Endodermal cell (in vitro differentiated cells): ENCODE results near the gene MCAM. TPM values are rescaled to one million over a fixed set of nuclear protein-coding genes. Genes with fewer than 3 reads are reported as not detected.

Source experiments
- DNase-seq: peaks from one replicate; pipeline ENCODE4 v3.0.0-alpha.2; 2017
- H3K27ac ChIP-seq: 2 replicates; pipeline ENCODE4 v1.5.1; 2013; ENCODE audit warnings: mild to moderate bottlenecking, low read depth, low read length, moderate library complexity
- H3K27me3 ChIP-seq: 2 replicates; pipeline ENCODE4 v1.6.1; 2013; ENCODE audit warnings: mild to moderate bottlenecking, low read length, moderate library complexity; ENCODE audit not compliant: insufficient read depth, control insufficient read depth, poor library complexity, severe bottlenecking
- H3K36me3 ChIP-seq: 2 replicates; pipeline ENCODE4 v1.7.0; 2013; ENCODE audit warnings: mild to moderate bottlenecking, low read length, moderate library complexity; ENCODE audit not compliant: control insufficient read depth, insufficient read depth
- H3K4me1 ChIP-seq: one replicate; pipeline ENCODE4 v1.7.0; 2013; ENCODE audit warnings: low read length; ENCODE audit not compliant: control insufficient read depth, insufficient read depth
- H3K4me3 ChIP-seq: 2 replicates; pipeline ENCODE4 v1.5.1; 2013; ENCODE audit warnings: mild to moderate bottlenecking, low read length, moderate library complexity
- H3K9ac ChIP-seq: 2 replicates; pipeline ENCODE4 v1.6.1; 2013; ENCODE audit warnings: mild to moderate bottlenecking, low read length, moderate library complexity; ENCODE audit not compliant: poor library complexity, severe bottlenecking; ENCODE audit errors: extremely low read depth
- H3K9me3 ChIP-seq: 2 replicates; pipeline ENCODE4 v1.6.1; 2013; ENCODE audit warnings: mild to moderate bottlenecking, low read length, moderate library complexity; ENCODE audit not compliant: control insufficient read depth
- H3K27ac Mint-ChIP-seq: 2 replicates; pipeline ENCODE4 v1.8.0; 2020; ENCODE audit warnings: mixed read lengths
- H3K27me3 Mint-ChIP-seq: 2 replicates; pipeline ENCODE4 v1.8.0; 2021; ENCODE audit warnings: mild to moderate bottlenecking, mixed read lengths; ENCODE audit not compliant: insufficient read depth
- H3K36me3 Mint-ChIP-seq: 2 replicates; pipeline ENCODE4 v1.8.0; 2020; ENCODE audit warnings: low read depth, mixed read lengths
- H3K4me1 Mint-ChIP-seq: 2 replicates; pipeline ENCODE4 v1.8.0; 2020; ENCODE audit warnings: mixed read lengths
- H3K4me3 Mint-ChIP-seq: 2 replicates; pipeline ENCODE4 v1.8.0; 2020; ENCODE audit warnings: mild to moderate bottlenecking, moderate library complexity, mixed read lengths
- H3K9me3 Mint-ChIP-seq: 2 replicates; pipeline ENCODE4 v1.8.0; 2020; ENCODE audit warnings: mild to moderate bottlenecking, mixed read lengths
- CTCF ChIP-seq: fragments of 200-600 bp; sonication (generic); conservative IDR thresholded peaks from 2 replicates; pipeline ENCODE4 v1.5.0; 2021; ENCODE audit warnings: antibody characterized with exemption, mild to moderate bottlenecking
- WGBS, 2 experiments: methylation state at CpG; one replicate each; pipeline versions ENCODE4 v1.1.5 to v1.1.7; 2013; ENCODE audit warnings: missing lambda C conversion rate in 2 of 2, mixed read lengths in 1 of 2; ENCODE audit not compliant: insufficient coverage in 1 of 2, insufficient read length in 1 of 2; 5-methylcytosine and 5-hydroxymethylcytosine counted together
- total RNA-seq, 2 donors: library from RNA; stranded (reverse); fragmentation: NEBNext Ultra II Directional in 1 of 2; extraction: Animal tissue kit (Norgen Biotek cat#: 25700) in 1 of 2; gene quantifications; 2 replicates in 1 of 2; 3 replicates in 1 of 2; pipeline ENCODE4 v1.2.1, GENCODE V29; 2021

The MCAM gene
- total RNA-seq, 2 donors from 2014 or later = 21.9 to 28.3 TPM

GRCh38 chr11:119335655-119336543, 19.0 kb upstream of the MCAM start:
- Mint-ChIP-seq H3K27me3 (peaks cover 20% of the 10 kb centered on the region), H3K27ac (peak overlapping the region; percentile 70), H3K9me3 (no peaks in the 10 kb centered on the region), H3K4me1 (peaks cover 22% of the 10 kb centered on the region), H3K4me3 (peak overlapping the region; percentile 83), H3K36me3 (peaks cover 5% of the 10 kb centered on the region)
- Histone ChIP-seq H3K4me1 (peaks cover 16% of the 10 kb centered on the region), H3K27me3 (peaks cover 22% of the 10 kb centered on the region), H3K27ac (no peak overlapping the region), H3K4me3 (peak overlapping the region; percentile 91), H3K36me3 (peaks cover 8% of the 10 kb centered on the region), H3K9me3 (no peaks in the 10 kb centered on the region), H3K9ac (no peak overlapping the region)
- 91 to 92% methylated on average over 19 to 30 of the region's 30 CpGs for WGBS, 2 experiments
- no peak for TF ChIP-seq CTCF
- peak; percentile 46 for DNase-seq

GRCh38 chr11:119335091-119335654, 18.2 kb upstream of the MCAM start:
- DNase-seq = peak; percentile 42

More at GRCh38 chr11:119335091-119335654, 18.2 kb upstream of the MCAM start:
- Histone ChIP-seq H3K4me3 (peak overlapping the region; percentile 91), H3K36me3 (peaks cover 8% of the 10 kb centered on the region), H3K9me3 (no peaks in the 10 kb centered on the region), H3K27ac (no peak overlapping the region), H3K27me3 (peaks cover 15% of the 10 kb centered on the region), H3K9ac (peak overlapping the region; percentile 86), H3K4me1 (peaks cover 16% of the 10 kb centered on the region)
- H3K9me3 Mint-ChIP-seq = no peaks in the 10 kb centered on the region
- peaks cover 17% of the 10 kb centered on the region for H3K27me3 Mint-ChIP-seq
- H3K4me1 Mint-ChIP-seq = peaks cover 22% of the 10 kb centered on the region
- H3K36me3 Mint-ChIP-seq = peaks cover 5% of the 10 kb centered on the region
- TF ChIP-seq CTCF = no peak
- peak overlapping the region; percentile 83 for H3K4me3 Mint-ChIP-seq
- peak overlapping the region; percentile 99 for H3K27ac Mint-ChIP-seq
- 83 to 85% methylated on average over 14 to 15 of the region's 15 CpGs for WGBS, 2 experiments
